ENCODE data around the gene NOL4L.

GRCh38 chr20:32455901-32456701, 129.0 kb downstream of the NOL4L start:
- no peak for TF ChIP-seq CTCF (IDR thresholded peaks at IDR 0.05)
- TF ChIP-seq POLR2A (IDR thresholded peaks at IDR 0.05): no peak

Measured in suprapubic skin (tissue), 3 donors.